Muscle layer of duodenum (tissue), 2 donors: ENCODE results near the gene BABAM1.
A peak's percentile ranks its signal among the peaks of the same experiment; 100 is the strongest.

ENCODE experiments used
- H3K27ac ChIP-seq: one replicate; pipeline ENCODE4 v1.7.0; 2013; ENCODE audit warnings: mild to moderate bottlenecking, low read length
- H3K27me3 ChIP-seq: one replicate; pipeline ENCODE4 v1.7.0; 2013; ENCODE audit warnings: low read depth, mild to moderate bottlenecking, control low read depth, low read length
- H3K36me3 ChIP-seq, 2 donors: one replicate each; pipeline ENCODE4 v1.7.0; 2013; ENCODE audit warnings: low read length in 2 of 2, control low read depth in 1 of 2, mild to moderate bottlenecking in 1 of 2; ENCODE audit not compliant: insufficient read depth in 2 of 2, control insufficient read depth in 1 of 2
- H3K4me1 ChIP-seq, 2 donors: one replicate each; pipeline ENCODE4 v1.7.0; 2013; ENCODE audit warnings: low read length in 2 of 2, mild to moderate bottlenecking in 2 of 2, control low read depth in 1 of 2, moderate library complexity in 1 of 2; ENCODE audit not compliant: insufficient read depth in 2 of 2, control insufficient read depth in 1 of 2
- H3K4me3 ChIP-seq, 2 donors: one replicate each; pipeline ENCODE4 v1.7.0; 2013; ENCODE audit warnings: low read length in 2 of 2, low read depth in 1 of 2, mild to moderate bottlenecking in 1 of 2
- H3K9me3 ChIP-seq, 2 donors: one replicate each; pipeline ENCODE4 v1.7.0; 2013; ENCODE audit warnings: low read length in 2 of 2, control low read depth in 1 of 2, mild to moderate bottlenecking in 1 of 2; ENCODE audit not compliant: control insufficient read depth in 1 of 2
- donor health status: healthy.

Gene BABAM1

GRCh38 chr19:17244618-17245534 lies 22.4 kb upstream of the BABAM1 start:
- no peaks in the 10 kb centered on the region for H3K9me3 ChIP-seq
- H3K27me3 ChIP-seq = no peaks in the 10 kb centered on the region
- peak overlapping the region; percentile 8 for H3K27ac ChIP-seq
- peaks cover 6 to 35% of the 10 kb centered on the region in 2 donors for H3K4me1 ChIP-seq
- peaks cover 0 to 9% of the 10 kb centered on the region in 2 donors for H3K36me3 ChIP-seq
- H3K4me3 ChIP-seq = peak overlapping the region; percentile 77 to 94

GRCh38 chr19:17245535-17245984 lies 21.7 kb upstream of the BABAM1 start, which contains the start of gene NR2F6:
Gene NR2F6, minus strand, starts transcription at chr19:17245919. Its CDS starts 699 bp downstream, at chr19:17245220.
- Histone ChIP-seq H3K36me3 (peaks cover 0 to 4% of the 10 kb centered on the region in 2 donors), H3K9me3 (no peaks in the 10 kb centered on the region), H3K4me3 (peak within 1 kb of the TSS; percentile 77 to 94), H3K4me1 (peaks cover 6 to 35% of the 10 kb centered on the region in 2 donors), H3K27me3 (no peaks in the 10 kb centered on the region), H3K27ac (peak within 1 kb of the TSS; percentile 8)

GRCh38 chr19:17246681-17247425 lies 20.4 kb upstream of the BABAM1 start:
- Histone ChIP-seq H3K36me3 (no peaks in the 10 kb centered on the region), H3K9me3 (no peaks in the 10 kb centered on the region), H3K27me3 (no peaks in the 10 kb centered on the region), H3K4me1 (peaks cover 6 to 35% of the 10 kb centered on the region in 2 donors), H3K4me3 (peak overlapping the region; percentile 30 to 70), H3K27ac (no peak overlapping the region)

- no peak overlapping the region for H3K27ac ChIP-seq
- H3K9me3 ChIP-seq = no peaks in the 10 kb centered on the region
- H3K4me1 ChIP-seq = peaks cover 6 to 23% of the 10 kb centered on the region in 2 donors
- no peaks in the 10 kb centered on the region for H3K27me3 ChIP-seq
- H3K36me3 ChIP-seq = no peaks in the 10 kb centered on the region
- H3K4me3 ChIP-seq = no peak overlapping the region
Observed at GRCh38 chr19:17248011-17248776, 19.0 kb upstream of the BABAM1 start.

GRCh38 chr19:17249887-17250548 lies 17.2 kb upstream of the BABAM1 start:
- Histone ChIP-seq H3K4me3 (no peak overlapping the region), H3K27me3 (no peaks in the 10 kb centered on the region), H3K9me3 (no peaks in the 10 kb centered on the region), H3K36me3 (no peaks in the 10 kb centered on the region), H3K4me1 (peaks cover 6 to 14% of the 10 kb centered on the region in 2 donors), H3K27ac (no peak overlapping the region)

- no peak overlapping the region for H3K27ac ChIP-seq
- no peak overlapping the region for H3K4me3 ChIP-seq
- no peaks in the 10 kb centered on the region for H3K4me1 ChIP-seq
Observed at GRCh38 chr19:17254636-17255035, 12.6 kb upstream of the BABAM1 start.

GRCh38 chr19:17255150-17255621 lies 12.1 kb upstream of the BABAM1 start:
- H3K4me3 ChIP-seq = no peak overlapping the region
- H3K36me3 ChIP-seq = no peaks in the 10 kb centered on the region
- H3K9me3 ChIP-seq = peaks cover 0 to 8% of the 10 kb centered on the region in 2 donors
- H3K4me1 ChIP-seq = no peaks in the 10 kb centered on the region
- H3K27me3 ChIP-seq = no peaks in the 10 kb centered on the region
- H3K27ac ChIP-seq = no peak overlapping the region

More at GRCh38 chr19:17254636-17255035, 12.6 kb upstream of the BABAM1 start:
- H3K9me3 ChIP-seq = peaks cover 0 to 6% of the 10 kb centered on the region in 2 donors
- no peaks in the 10 kb centered on the region for H3K36me3 ChIP-seq
- no peaks in the 10 kb centered on the region for H3K27me3 ChIP-seq

GRCh38 chr19:17256130-17256529 lies 11.1 kb upstream of the BABAM1 start:
- Histone ChIP-seq H3K36me3 (no peaks in the 10 kb centered on the region), H3K4me3 (no peak overlapping the region), H3K27ac (no peak overlapping the region), H3K9me3 (peaks cover 0 to 8% of the 10 kb centered on the region in 2 donors), H3K27me3 (no peaks in the 10 kb centered on the region), H3K4me1 (no peaks in the 10 kb centered on the region)

GRCh38 chr19:17259118-17259780 lies 8.0 kb upstream of the BABAM1 start:
- H3K36me3 ChIP-seq = no peaks in the 10 kb centered on the region
- H3K27ac ChIP-seq = no peak overlapping the region
- H3K4me1 ChIP-seq = no peaks in the 10 kb centered on the region
- no peak overlapping the region for H3K4me3 ChIP-seq
- no peaks in the 10 kb centered on the region for H3K27me3 ChIP-seq
- H3K9me3 ChIP-seq = peaks cover 0 to 8% of the 10 kb centered on the region in 2 donors

GRCh38 chr19:17259934-17260333 lies 7.3 kb upstream of the BABAM1 start:
- Histone ChIP-seq H3K9me3 (peaks cover 0 to 8% of the 10 kb centered on the region in 2 donors), H3K27me3 (no peaks in the 10 kb centered on the region), H3K36me3 (no peaks in the 10 kb centered on the region), H3K27ac (no peak overlapping the region), H3K4me1 (no peaks in the 10 kb centered on the region), H3K4me3 (no peak overlapping the region)
